ENCODE results near the gene RHBDL2. TPM values are rescaled to one million over a fixed set of nuclear protein-coding genes. Genes with fewer than 3 reads are reported as not detected.

Gene RHBDL2
- total and polyA plus RNA-seq, 2 of the 13 experiments (the other 11 are each of a cell fraction or from before 2014, with no cell fraction given): 3.3 to 5.4 TPM

DNA sequence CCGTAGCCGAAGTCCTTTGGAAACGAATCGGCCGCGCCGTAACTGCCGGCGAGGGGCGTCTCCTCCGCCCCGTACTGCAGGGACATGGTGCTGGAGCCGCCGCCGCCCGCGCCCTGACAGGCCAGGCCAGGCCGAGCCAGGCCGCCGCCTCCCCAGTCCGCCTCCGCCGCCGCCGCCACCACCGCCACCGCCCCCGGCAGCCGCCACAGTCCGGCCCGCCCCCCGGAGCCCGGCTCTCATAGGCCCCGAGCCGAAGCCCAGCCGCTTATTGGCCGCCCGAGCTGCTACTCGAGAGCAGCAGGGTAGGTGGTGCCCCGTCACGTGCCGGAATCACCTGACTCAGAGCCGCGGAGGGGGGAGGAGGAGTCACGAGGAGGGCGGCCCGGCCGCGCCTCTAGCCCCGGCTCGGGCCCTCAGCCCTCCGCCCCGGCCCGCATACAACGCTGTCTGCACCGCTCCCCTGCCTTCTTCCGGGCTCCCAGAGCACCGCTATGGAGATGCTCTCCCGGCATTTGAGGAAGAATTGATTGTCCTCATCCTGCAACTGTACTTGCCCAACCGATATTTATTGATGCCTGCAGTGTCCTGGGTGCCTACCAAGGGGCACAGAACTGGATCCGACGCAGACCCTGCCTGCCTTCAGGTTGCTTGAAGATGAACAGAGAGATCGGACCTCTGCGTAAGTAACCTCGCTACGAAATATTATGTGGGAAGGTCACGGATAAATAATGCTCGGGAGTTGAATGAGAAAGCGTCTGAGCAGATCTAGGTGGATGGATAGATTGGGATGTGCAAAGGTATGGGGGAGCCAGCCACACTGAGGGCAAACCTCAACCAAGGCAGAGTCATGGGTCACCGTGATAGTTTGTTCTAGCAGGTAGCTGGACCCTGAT lies 81.8 kb downstream of the RHBDL2 start, which contains the start of gene RRAGC (continued):
- TF ChIP-seq ZZZ3 (CRISPR knock-in tag; IDR thresholded peaks at IDR 0.05; ENCODE audit: borderline replicate concordance) (peak; percentile 36; the same call in 1 of the 2 replicates), PCBP1 (IDR thresholded peaks at IDR 0.05; ENCODE audit: borderline replicate concordance, low read depth, low read length) (0 out of 2 replicates have a peak, but pooled peaks have one; percentile 26), BRD4 (CRISPR knock-in tag; IDR thresholded peaks at IDR 0.05) (peak; percentile 20; the same call in 1 of the 2 replicates), SKI (IDR thresholded peaks at IDR 0.05; ENCODE audit: partially characterized antibody) (peak; percentile 86), ZSCAN31 (CRISPR knock-in tag; IDR thresholded peaks at IDR 0.05; ENCODE audit: low read depth) (peak; percentile 28; the same call in 1 of the 2 replicates), SALL2 (CRISPR knock-in tag; IDR thresholded peaks at IDR 0.05) (peak; percentile 81), ZFY (CRISPR knock-in tag; IDR thresholded peaks at IDR 0.05) (peak; percentile 74), BHLHE40 (IDR thresholded peaks at IDR 0.05; ENCODE audit: low read length) (peak; percentile 100), PHF21A (CRISPR knock-in tag; IDR thresholded peaks at IDR 0.05) (peak; percentile 10; the same call in 1 of the 2 replicates)
- TF ChIP-seq, protein P1, sequence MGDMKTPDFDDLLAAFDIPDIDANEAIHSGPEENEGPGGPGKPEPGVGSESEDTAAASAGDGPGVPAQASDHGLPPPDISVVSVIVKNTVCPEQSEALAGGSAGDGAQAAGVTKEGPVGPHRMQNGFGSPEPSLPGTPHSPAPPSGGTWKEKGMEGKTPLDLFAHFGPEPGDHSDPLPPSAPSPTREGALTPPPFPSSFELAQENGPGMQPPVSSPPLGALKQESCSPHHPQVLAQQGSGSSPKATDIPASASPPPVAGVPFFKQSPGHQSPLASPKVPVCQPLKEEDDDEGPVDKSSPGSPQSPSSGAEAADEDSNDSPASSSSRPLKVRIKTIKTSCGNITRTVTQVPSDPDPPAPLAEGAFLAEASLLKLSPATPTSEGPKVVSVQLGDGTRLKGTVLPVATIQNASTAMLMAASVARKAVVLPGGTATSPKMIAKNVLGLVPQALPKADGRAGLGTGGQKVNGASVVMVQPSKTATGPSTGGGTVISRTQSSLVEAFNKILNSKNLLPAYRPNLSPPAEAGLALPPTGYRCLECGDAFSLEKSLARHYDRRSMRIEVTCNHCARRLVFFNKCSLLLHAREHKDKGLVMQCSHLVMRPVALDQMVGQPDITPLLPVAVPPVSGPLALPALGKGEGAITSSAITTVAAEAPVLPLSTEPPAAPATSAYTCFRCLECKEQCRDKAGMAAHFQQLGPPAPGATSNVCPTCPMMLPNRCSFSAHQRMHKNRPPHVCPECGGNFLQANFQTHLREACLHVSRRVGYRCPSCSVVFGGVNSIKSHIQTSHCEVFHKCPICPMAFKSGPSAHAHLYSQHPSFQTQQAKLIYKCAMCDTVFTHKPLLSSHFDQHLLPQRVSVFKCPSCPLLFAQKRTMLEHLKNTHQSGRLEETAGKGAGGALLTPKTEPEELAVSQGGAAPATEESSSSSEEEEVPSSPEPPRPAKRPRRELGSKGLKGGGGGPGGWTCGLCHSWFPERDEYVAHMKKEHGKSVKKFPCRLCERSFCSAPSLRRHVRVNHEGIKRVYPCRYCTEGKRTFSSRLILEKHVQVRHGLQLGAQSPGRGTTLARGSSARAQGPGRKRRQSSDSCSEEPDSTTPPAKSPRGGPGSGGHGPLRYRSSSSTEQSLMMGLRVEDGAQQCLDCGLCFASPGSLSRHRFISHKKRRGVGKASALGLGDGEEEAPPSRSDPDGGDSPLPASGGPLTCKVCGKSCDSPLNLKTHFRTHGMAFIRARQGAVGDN (CRISPR knock-in tag; IDR thresholded peaks at IDR 0.05): peak; percentile 79
- TF ChIP-seq, protein P2, sequence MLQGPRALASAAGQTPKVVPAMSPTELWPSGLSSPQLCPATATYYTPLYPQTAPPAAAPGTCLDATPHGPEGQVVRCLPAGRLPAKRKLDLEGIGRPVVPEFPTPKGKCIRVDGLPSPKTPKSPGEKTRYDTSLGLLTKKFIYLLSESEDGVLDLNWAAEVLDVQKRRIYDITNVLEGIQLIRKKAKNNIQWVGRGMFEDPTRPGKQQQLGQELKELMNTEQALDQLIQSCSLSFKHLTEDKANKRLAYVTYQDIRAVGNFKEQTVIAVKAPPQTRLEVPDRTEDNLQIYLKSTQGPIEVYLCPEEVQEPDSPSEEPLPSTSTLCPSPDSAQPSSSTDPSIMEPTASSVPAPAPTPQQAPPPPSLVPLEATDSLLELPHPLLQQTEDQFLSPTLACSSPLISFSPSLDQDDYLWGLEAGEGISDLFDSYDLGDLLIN (CRISPR knock-in tag; IDR thresholded peaks at IDR 0.05; ENCODE audit: borderline replicate concordance): 0 out of 2 replicates have a peak, but pooled peaks have one; percentile 21
